ENCODE results near the gene RIBC2. TPM values are rescaled to one million over a fixed set of nuclear protein-coding genes. Genes with fewer than 3 reads are reported as not detected.
A peak's percentile ranks its signal among the peaks of the same experiment; 100 is the strongest.

Gene RIBC2
- total and polyA plus RNA-seq, 2 of the 13 experiments (the other 11 are each of a cell fraction or from before 2014, with no cell fraction given) = 0.55 TPM; not detected in 1

DNA sequence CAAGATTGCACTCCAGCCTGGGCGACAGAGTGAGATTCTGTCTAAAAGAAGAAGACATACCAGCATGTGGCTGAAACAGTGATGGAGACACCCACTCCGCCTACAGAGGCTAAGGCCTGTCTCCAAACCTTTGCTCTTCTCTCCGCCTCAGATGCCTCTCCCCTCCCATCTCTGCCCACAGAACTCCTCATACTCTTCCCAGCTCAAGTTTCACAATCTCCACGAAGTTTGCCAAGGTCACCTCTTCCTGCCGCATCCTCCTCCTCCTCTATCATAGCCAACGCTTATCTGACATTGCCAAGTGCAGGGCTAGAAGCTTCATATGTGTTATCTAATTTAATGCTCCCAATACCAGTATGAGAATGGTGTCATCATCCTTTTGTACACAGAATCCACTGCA lies 63.3 kb downstream of the RIBC2 start (continued):
- TF ChIP-seq, protein P1, sequence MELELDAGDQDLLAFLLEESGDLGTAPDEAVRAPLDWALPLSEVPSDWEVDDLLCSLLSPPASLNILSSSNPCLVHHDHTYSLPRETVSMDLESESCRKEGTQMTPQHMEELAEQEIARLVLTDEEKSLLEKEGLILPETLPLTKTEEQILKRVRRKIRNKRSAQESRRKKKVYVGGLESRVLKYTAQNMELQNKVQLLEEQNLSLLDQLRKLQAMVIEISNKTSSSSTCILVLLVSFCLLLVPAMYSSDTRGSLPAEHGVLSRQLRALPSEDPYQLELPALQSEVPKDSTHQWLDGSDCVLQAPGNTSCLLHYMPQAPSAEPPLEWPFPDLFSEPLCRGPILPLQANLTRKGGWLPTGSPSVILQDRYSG (CRISPR knock-in tag; IDR thresholded peaks at IDR 0.05) = no peak
- TF ChIP-seq IRF2 (CRISPR knock-in tag; IDR thresholded peaks at IDR 0.05) (no peak), YY1 (IDR thresholded peaks at IDR 0.05; ENCODE audit: insufficient read depth, insufficient replicate concordance, low read depth, low read length) (no peak), TCF12 (IDR thresholded peaks at IDR 0.05) (no peak), TCF12 (CRISPR knock-in tag; IDR thresholded peaks at IDR 0.05) (no peak), WIZ (CRISPR knock-in tag; IDR thresholded peaks at IDR 0.05) (no peak), MTA3 (CRISPR knock-in tag; IDR thresholded peaks at IDR 0.05) (no peak), MAFG (CRISPR knock-in tag; IDR thresholded peaks at IDR 0.05) (no peak), SRSF9 (IDR thresholded peaks at IDR 0.05; ENCODE audit: borderline replicate concordance, insufficient read depth, low read depth, low read length, poor library complexity, severe bottlenecking) (no peak)
- TF ChIP-seq, protein P2, sequence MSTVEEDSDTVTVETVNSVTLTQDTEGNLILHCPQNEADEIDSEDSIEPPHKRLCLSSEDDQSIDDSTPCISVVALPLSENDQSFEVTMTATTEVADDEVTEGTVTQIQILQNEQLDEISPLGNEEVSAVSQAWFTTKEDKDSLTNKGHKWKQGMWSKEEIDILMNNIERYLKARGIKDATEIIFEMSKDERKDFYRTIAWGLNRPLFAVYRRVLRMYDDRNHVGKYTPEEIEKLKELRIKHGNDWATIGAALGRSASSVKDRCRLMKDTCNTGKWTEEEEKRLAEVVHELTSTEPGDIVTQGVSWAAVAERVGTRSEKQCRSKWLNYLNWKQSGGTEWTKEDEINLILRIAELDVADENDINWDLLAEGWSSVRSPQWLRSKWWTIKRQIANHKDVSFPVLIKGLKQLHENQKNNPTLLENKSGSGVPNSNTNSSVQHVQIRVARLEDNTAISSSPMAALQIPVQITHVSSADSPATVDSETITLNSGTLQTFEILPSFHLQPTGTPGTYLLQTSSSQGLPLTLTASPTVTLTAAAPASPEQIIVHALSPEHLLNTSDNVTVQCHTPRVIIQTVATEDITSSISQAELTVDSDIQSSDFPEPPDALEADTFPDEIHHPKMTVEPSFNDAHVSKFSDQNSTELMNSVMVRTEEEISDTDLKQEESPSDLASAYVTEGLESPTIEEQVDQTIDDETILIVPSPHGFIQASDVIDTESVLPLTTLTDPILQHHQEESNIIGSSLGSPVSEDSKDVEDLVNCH (CRISPR knock-in tag; IDR thresholded peaks at IDR 0.05) = no peak
- TF ChIP-seq, protein P3, sequence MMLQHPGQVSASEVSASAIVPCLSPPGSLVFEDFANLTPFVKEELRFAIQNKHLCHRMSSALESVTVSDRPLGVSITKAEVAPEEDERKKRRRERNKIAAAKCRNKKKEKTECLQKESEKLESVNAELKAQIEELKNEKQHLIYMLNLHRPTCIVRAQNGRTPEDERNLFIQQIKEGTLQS (CRISPR knock-in tag; IDR thresholded peaks at IDR 0.05) = 0 out of 2 replicates have a peak, but pooled peaks have one; percentile 48
- TF ChIP-seq, protein P4, sequence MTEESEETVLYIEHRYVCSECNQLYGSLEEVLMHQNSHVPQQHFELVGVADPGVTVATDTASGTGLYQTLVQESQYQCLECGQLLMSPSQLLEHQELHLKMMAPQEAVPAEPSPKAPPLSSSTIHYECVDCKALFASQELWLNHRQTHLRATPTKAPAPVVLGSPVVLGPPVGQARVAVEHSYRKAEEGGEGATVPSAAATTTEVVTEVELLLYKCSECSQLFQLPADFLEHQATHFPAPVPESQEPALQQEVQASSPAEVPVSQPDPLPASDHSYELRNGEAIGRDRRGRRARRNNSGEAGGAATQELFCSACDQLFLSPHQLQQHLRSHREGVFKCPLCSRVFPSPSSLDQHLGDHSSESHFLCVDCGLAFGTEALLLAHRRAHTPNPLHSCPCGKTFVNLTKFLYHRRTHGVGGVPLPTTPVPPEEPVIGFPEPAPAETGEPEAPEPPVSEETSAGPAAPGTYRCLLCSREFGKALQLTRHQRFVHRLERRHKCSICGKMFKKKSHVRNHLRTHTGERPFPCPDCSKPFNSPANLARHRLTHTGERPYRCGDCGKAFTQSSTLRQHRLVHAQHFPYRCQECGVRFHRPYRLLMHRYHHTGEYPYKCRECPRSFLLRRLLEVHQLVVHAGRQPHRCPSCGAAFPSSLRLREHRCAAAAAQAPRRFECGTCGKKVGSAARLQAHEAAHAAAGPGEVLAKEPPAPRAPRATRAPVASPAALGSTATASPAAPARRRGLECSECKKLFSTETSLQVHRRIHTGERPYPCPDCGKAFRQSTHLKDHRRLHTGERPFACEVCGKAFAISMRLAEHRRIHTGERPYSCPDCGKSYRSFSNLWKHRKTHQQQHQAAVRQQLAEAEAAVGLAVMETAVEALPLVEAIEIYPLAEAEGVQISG (CRISPR knock-in tag; IDR thresholded peaks at IDR 0.05) = no peak
- TF ChIP-seq, protein P5, sequence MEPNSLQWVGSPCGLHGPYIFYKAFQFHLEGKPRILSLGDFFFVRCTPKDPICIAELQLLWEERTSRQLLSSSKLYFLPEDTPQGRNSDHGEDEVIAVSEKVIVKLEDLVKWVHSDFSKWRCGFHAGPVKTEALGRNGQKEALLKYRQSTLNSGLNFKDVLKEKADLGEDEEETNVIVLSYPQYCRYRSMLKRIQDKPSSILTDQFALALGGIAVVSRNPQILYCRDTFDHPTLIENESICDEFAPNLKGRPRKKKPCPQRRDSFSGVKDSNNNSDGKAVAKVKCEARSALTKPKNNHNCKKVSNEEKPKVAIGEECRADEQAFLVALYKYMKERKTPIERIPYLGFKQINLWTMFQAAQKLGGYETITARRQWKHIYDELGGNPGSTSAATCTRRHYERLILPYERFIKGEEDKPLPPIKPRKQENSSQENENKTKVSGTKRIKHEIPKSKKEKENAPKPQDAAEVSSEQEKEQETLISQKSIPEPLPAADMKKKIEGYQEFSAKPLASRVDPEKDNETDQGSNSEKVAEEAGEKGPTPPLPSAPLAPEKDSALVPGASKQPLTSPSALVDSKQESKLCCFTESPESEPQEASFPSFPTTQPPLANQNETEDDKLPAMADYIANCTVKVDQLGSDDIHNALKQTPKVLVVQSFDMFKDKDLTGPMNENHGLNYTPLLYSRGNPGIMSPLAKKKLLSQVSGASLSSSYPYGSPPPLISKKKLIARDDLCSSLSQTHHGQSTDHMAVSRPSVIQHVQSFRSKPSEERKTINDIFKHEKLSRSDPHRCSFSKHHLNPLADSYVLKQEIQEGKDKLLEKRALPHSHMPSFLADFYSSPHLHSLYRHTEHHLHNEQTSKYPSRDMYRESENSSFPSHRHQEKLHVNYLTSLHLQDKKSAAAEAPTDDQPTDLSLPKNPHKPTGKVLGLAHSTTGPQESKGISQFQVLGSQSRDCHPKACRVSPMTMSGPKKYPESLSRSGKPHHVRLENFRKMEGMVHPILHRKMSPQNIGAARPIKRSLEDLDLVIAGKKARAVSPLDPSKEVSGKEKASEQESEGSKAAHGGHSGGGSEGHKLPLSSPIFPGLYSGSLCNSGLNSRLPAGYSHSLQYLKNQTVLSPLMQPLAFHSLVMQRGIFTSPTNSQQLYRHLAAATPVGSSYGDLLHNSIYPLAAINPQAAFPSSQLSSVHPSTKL (CRISPR knock-in tag; IDR thresholded peaks at IDR 0.05) = peak; percentile 7; the same call in 1 of the 2 replicates

All from HepG2 (cell line).